ENCODE data around the gene CNTN4.

CNTN4 gene

GRCh38 chr3:2362122-2362521 is 263.5 kb downstream of the CNTN4 start:
- no peak for TF ChIP-seq GABPA (IDR thresholded peaks at IDR 0.05; ENCODE audit: low read depth)
- TF ChIP-seq SPI1 (IDR thresholded peaks at IDR 0.05; ENCODE audit: borderline replicate concordance, low read depth), result no peak
- TF ChIP-seq CTCF (IDR thresholded peaks at IDR 0.05; ENCODE audit: insufficient read depth, low read length), result no peak
- no peak for TF ChIP-seq REST (IDR thresholded peaks at IDR 0.05; ENCODE audit: insufficient replicate concordance, low read depth)
- TF ChIP-seq POLR2AphosphoS5 (IDR thresholded peaks at IDR 0.05; ENCODE audit: low read depth), result no peak
- H3K4me3 ChIP-seq (replicated peaks; ENCODE audit: insufficient read depth, low read length), result no peak overlapping the region
- H3K27me3 ChIP-seq (ENCODE audit: insufficient read depth, poor library complexity, severe bottlenecking), result no peaks in the 10 kb centered on the region
- H3K27ac ChIP-seq (replicated peaks), result no peak overlapping the region
- no peak for DNase-seq (ENCODE audit: low read depth in 1 of 2, low spot score in 1 of 2)

- H3K27ac ChIP-seq (replicated peaks), result no peak overlapping the region
- no peak overlapping the region for H3K4me3 ChIP-seq (replicated peaks; ENCODE audit: insufficient read depth, low read length)
- TF ChIP-seq CTCF (IDR thresholded peaks at IDR 0.05; ENCODE audit: insufficient read depth, low read length), result no peak
- TF ChIP-seq GABPA (IDR thresholded peaks at IDR 0.05; ENCODE audit: low read depth), result no peak
- TF ChIP-seq POLR2AphosphoS5 (IDR thresholded peaks at IDR 0.05; ENCODE audit: low read depth), result no peak
- TF ChIP-seq SPI1 (IDR thresholded peaks at IDR 0.05; ENCODE audit: borderline replicate concordance, low read depth), result no peak
- no peak for TF ChIP-seq REST (IDR thresholded peaks at IDR 0.05; ENCODE audit: insufficient replicate concordance, low read depth)
- DNase-seq (ENCODE audit: low read depth in 1 of 2, low spot score in 1 of 2), result no peak
- H3K27me3 ChIP-seq (ENCODE audit: insufficient read depth, poor library complexity, severe bottlenecking), result no peaks in the 10 kb centered on the region
Measured at GRCh38 chr3:2363854-2364253, 265.2 kb downstream of the CNTN4 start.

DNA sequence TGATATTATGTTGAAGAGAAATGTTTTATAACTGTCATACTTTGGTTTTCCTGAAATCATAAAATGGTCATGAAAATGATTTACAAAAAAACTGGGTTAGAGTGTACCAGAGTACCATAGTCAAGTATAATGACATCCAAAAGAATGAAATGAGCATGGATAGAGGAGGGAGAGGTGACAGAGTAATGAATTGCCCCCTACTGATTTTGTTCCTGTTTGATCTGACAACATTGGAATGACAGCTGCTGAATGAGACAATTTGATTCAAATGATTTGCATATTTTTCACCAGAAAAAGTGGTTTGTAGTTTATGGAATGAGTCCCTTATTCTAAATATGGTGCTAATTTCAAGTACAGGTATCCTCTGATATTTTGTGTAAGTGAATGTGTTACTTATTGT is 271.7 kb downstream of the CNTN4 start:
- TF ChIP-seq GABPA (IDR thresholded peaks at IDR 0.05; ENCODE audit: low read depth), result no peak
- TF ChIP-seq SPI1 (IDR thresholded peaks at IDR 0.05; ENCODE audit: borderline replicate concordance, low read depth), result no peak
- no peak for TF ChIP-seq POLR2AphosphoS5 (IDR thresholded peaks at IDR 0.05; ENCODE audit: low read depth)
- TF ChIP-seq CTCF (IDR thresholded peaks at IDR 0.05; ENCODE audit: insufficient read depth, low read length), result no peak
- TF ChIP-seq REST (IDR thresholded peaks at IDR 0.05; ENCODE audit: insufficient replicate concordance, low read depth), result no peak
- DNase-seq (ENCODE audit: low read depth in 1 of 2, low spot score in 1 of 2), result no peak
- Histone ChIP-seq H3K27ac (replicated peaks) (no peak overlapping the region), H3K27me3 (ENCODE audit: insufficient read depth, poor library complexity, severe bottlenecking) (no peaks in the 10 kb centered on the region), H3K4me3 (replicated peaks; ENCODE audit: insufficient read depth, low read length) (no peak overlapping the region)
